Neural cell (in vitro differentiated cells): ENCODE data around the gene GLE1.

Source experiments
- EP300 ChIP-seq: fragments of 450-650 bp; conservative IDR thresholded peaks from 2 replicates; pipeline ENCODE4 v1.6.1; 2014; ENCODE audit warnings: antibody characterized with exemption, mild to moderate bottlenecking, moderate library complexity; ENCODE audit not compliant: poor library complexity, severe bottlenecking
- EZH2 ChIP-seq: fragments of 200-600, 300-800 bp; shearing (Covaris generic), sonication (generic); IDR thresholded peaks from 2 replicates; pipeline ENCODE4 v1.6.1; 2014; ENCODE audit warnings: antibody characterized with exemption, low read length, borderline replicate concordance, mild to moderate bottlenecking; ENCODE audit not compliant: insufficient read depth, poor library complexity, severe bottlenecking
- POLR2AphosphoS5 ChIP-seq: IDR thresholded peaks from 2 replicates; pipeline ENCODE4 v1.6.1; 2012
- TF ChIP-seq, protein P1 (sequence below): fragments of 450-650 bp; IDR thresholded peaks from 2 replicates; pipeline ENCODE4 v1.5.1; 2014; ENCODE audit warnings: antibody characterized with exemption, mild to moderate bottlenecking, moderate library complexity; ENCODE audit not compliant: poor library complexity, severe bottlenecking

DNA sequence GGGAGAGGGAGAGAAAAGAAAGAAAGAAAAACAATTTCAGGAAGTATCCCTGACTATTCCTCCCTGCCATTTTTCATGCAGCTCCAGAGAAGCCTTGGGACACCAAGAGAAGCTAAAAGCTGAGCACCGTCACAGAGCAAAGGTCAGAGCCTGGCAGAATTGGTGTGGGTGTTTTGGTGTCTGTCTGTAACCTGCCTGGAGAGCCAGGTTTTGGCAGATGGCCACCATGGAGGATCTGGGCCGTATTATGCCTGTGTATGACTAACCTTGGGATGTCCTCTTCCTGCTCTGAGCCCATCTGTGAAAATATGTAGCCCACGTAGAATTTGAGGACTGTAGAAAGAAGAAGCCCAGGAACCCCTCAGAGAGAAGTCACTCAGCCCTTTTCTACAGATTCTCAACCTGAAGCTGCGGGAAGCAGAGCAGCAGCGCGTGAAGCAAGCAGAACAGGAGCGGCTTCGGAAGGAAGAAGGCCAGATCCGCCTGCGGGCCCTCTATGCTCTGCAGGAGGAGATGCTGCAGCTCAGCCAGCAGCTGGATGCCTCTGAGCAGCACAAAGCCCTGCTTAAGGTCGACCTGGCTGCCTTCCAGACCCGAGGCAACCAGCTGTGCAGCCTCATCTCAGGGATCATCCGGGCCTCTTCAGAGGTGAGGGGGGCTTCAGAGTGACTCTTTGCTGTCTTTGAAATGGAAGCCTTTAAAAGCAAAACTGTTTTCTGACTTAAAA, 18.8 kb downstream of the GLE1 start:
- TF ChIP-seq, protein P1, sequence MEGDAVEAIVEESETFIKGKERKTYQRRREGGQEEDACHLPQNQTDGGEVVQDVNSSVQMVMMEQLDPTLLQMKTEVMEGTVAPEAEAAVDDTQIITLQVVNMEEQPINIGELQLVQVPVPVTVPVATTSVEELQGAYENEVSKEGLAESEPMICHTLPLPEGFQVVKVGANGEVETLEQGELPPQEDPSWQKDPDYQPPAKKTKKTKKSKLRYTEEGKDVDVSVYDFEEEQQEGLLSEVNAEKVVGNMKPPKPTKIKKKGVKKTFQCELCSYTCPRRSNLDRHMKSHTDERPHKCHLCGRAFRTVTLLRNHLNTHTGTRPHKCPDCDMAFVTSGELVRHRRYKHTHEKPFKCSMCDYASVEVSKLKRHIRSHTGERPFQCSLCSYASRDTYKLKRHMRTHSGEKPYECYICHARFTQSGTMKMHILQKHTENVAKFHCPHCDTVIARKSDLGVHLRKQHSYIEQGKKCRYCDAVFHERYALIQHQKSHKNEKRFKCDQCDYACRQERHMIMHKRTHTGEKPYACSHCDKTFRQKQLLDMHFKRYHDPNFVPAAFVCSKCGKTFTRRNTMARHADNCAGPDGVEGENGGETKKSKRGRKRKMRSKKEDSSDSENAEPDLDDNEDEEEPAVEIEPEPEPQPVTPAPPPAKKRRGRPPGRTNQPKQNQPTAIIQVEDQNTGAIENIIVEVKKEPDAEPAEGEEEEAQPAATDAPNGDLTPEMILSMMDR, result no peak
- TF ChIP-seq EZH2 (no peak), POLR2AphosphoS5 (no peak), EP300 (no peak)
